ENCODE data around the gene CAPZB.

The CAPZB gene

DNA sequence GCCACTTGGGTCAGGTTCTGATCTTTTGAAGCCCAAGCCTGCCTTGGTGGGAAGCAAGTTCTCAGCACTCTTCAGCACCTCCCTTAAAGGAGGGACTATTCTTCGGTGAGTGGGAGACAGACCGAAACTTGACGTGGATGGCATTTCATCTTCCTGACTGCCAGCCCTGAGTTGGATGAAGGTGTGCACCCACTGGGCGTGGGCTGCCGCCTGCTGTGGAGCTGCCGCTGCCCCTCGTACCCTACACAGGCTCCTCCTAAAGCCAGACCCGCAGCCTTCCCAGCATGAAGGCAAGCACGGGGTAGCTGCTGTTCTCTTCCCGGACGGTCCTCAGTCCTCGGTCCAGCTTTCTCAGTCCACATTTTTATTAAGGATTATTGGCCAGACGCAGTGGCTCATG is 89.1 kb downstream of the CAPZB start:
- Histone ChIP-seq H3K9ac (ENCODE audit: low read length) (no peak overlapping the region), H3K9me3 (ENCODE audit: control insufficient read depth, low read depth, low read length) (no peaks in the 10 kb centered on the region), H3K4me1 (ENCODE audit: control insufficient read depth, low read depth, low read length) (peaks cover 20% of the 10 kb centered on the region), H3K27ac (ENCODE audit: low read length) (no peak overlapping the region), H3K36me3 (ENCODE audit: control insufficient read depth, low read depth, low read length) (no peaks in the 10 kb centered on the region), H3K4me3 (ENCODE audit: low read length) (no peak overlapping the region), H3K27me3 (ENCODE audit: control insufficient read depth, insufficient read depth, low read length) (no peaks in the 10 kb centered on the region)

DNA sequence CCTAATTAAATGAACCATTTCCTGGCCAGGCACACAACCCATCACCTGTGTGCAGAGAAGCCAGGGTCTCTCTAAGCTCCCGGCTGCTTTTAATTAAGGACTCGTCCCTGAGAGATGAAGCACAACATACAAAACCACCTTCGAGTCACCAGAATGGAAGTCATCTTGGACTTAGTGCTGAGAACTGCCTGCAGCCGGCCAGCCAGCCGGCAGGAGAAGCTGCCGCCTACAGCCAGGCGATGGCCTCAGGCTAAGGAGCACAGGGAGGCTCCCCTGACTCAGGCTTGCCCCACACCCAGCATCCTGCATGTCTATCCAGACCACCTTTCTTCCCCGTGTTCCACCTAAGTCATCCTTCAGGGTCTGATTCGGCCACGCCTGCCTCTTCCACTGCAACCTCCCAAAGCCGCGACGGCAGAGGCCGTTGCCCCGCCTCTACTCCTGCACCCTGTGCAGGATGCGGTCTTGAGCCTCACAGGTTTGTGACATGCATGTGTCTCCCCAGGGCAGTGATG is 89.6 kb downstream of the CAPZB start:
- Histone ChIP-seq H3K4me3 (ENCODE audit: low read length) (no peak overlapping the region), H3K36me3 (ENCODE audit: control insufficient read depth, low read depth, low read length) (no peaks in the 10 kb centered on the region), H3K9ac (ENCODE audit: low read length) (no peak overlapping the region), H3K4me1 (ENCODE audit: control insufficient read depth, low read depth, low read length) (peaks cover 15% of the 10 kb centered on the region), H3K27ac (ENCODE audit: low read length) (no peak overlapping the region), H3K9me3 (ENCODE audit: control insufficient read depth, low read depth, low read length) (no peaks in the 10 kb centered on the region), H3K27me3 (ENCODE audit: control insufficient read depth, insufficient read depth, low read length) (no peaks in the 10 kb centered on the region)

DNA sequence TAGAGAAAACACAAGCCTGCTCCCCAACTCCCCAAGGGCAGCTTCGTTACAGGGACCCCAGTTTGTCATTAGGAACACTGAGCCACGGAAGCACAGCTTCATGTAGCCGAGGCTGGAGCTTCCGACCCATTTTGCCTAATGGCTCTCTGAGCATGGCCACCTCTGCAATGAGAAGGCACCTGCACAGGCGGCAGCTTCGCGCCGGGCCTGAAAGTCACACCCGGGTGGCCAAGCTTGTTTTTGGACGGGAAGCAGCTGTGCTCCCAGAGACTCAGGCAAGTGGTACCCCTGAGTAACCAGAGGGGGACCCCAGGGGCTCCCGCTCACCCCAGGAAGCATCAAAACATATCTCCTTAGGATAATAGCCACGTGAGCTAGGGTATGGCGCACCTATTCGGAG is 92.3 kb downstream of the CAPZB start:
- Histone ChIP-seq H3K36me3 (ENCODE audit: control insufficient read depth, low read depth, low read length) (no peaks in the 10 kb centered on the region), H3K27ac (ENCODE audit: low read length) (no peak overlapping the region), H3K4me3 (ENCODE audit: low read length) (no peak overlapping the region), H3K9me3 (ENCODE audit: control insufficient read depth, low read depth, low read length) (no peaks in the 10 kb centered on the region), H3K9ac (ENCODE audit: low read length) (no peak overlapping the region), H3K27me3 (ENCODE audit: control insufficient read depth, insufficient read depth, low read length) (no peaks in the 10 kb centered on the region), H3K4me1 (ENCODE audit: control insufficient read depth, low read depth, low read length) (peaks cover 9% of the 10 kb centered on the region)

DNA sequence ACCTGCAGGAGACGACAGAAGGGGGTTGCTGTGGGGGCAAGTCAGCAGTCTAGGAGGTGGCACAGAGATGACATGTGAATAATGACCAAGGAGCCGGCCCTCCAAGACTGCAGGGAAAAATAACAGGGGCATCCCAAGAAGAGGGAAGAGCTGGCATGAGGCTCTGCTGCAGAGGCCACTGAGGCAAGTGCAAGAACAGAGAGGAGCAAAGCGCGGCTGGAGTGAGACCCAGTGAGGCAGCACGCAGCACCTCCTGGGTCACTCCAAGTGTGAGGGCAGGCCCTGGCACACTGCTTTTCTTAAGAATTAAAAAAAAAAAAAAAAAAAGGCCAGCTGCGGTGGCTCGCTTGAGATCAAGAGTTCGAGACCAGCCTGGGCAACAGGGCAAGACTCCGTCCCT is 93.1 kb downstream of the CAPZB start:
- peaks cover 9% of the 10 kb centered on the region for H3K4me1 ChIP-seq (ENCODE audit: control insufficient read depth, low read depth, low read length)
- H3K4me3 ChIP-seq (ENCODE audit: low read length), result no peak overlapping the region
- no peak overlapping the region for H3K27ac ChIP-seq (ENCODE audit: low read length)
- no peak overlapping the region for H3K9ac ChIP-seq (ENCODE audit: low read length)
- H3K36me3 ChIP-seq (ENCODE audit: control insufficient read depth, low read depth, low read length), result no peaks in the 10 kb centered on the region
- no peaks in the 10 kb centered on the region for H3K27me3 ChIP-seq (ENCODE audit: control insufficient read depth, insufficient read depth, low read length)
- no peaks in the 10 kb centered on the region for H3K9me3 ChIP-seq (ENCODE audit: control insufficient read depth, low read depth, low read length)

DNA sequence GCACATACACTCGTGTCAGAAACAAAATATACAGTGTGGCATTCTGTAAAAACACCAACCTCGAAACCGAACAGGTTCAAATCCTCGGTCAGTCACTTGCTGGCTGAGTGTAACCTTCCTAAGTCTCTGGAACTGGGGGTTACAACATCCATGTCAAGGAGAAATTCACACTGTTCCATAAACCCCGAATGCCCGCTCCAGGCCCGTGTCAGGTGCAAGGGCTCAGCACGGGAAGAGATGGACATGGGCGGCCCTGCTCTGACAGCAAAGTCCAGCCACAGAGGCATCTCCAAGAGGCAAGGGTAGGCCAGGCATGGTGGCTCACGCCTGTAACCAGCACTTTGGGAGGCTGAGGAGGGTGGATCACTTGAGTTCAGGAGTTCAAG is 93.8 kb downstream of the CAPZB start:
- no peak overlapping the region for H3K27ac ChIP-seq (ENCODE audit: low read length)
- H3K9ac ChIP-seq (ENCODE audit: low read length), result no peak overlapping the region

DNA sequence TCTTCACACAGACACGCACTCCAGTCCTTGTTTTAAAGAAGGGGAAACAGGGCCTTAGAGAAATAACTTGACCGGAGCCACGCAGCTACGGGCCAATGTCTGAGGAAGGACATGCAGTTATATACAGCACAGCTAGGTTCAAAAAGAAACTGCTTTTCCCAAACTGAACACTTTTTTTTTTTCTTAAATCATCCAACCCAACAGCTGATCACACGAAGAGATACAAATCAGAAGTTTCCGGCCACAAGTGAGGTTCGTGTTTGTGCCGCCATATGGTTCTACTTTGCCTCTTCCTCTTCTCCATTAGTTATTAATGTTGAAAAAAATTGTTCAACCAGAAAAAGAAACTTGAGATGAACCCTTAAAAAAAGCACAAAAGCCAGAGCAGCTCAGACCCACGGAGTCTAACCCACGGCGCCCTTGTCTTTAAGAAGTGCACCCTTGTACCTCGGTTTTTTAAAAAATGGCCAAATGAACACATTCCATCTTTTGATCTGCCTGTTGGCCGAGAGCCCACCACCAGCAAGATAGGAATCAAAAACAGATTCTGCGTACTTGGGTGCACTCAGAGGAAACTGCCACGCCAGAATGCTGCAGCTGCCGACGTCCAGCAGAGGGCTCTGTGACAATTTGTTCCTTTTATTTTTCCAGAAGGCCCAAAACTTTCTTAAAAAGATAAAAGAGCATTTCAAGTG is 94.3 kb downstream of the CAPZB start:
- H3K9me3 ChIP-seq (ENCODE audit: control insufficient read depth, low read depth, low read length), result no peaks in the 10 kb centered on the region
- peaks cover 1% of the 10 kb centered on the region for H3K36me3 ChIP-seq (ENCODE audit: control insufficient read depth, low read depth, low read length)
- H3K4me1 ChIP-seq (ENCODE audit: control insufficient read depth, low read depth, low read length), result peaks cover 9% of the 10 kb centered on the region
- no peak overlapping the region for H3K4me3 ChIP-seq (ENCODE audit: low read length)
- H3K9ac ChIP-seq (ENCODE audit: low read length), result no peak overlapping the region
- no peaks in the 10 kb centered on the region for H3K27me3 ChIP-seq (ENCODE audit: control insufficient read depth, insufficient read depth, low read length)
- no peak overlapping the region for H3K27ac ChIP-seq (ENCODE audit: low read length)

More for the DNA sequence above, 93.8 kb downstream of the CAPZB start:
- no peaks in the 10 kb centered on the region for H3K27me3 ChIP-seq (ENCODE audit: control insufficient read depth, insufficient read depth, low read length)
- no peaks in the 10 kb centered on the region for H3K9me3 ChIP-seq (ENCODE audit: control insufficient read depth, low read depth, low read length)
- H3K4me1 ChIP-seq (ENCODE audit: control insufficient read depth, low read depth, low read length), result peaks cover 9% of the 10 kb centered on the region
- H3K4me3 ChIP-seq (ENCODE audit: low read length), result no peak overlapping the region
- H3K36me3 ChIP-seq (ENCODE audit: control insufficient read depth, low read depth, low read length), result no peaks in the 10 kb centered on the region

DNA sequence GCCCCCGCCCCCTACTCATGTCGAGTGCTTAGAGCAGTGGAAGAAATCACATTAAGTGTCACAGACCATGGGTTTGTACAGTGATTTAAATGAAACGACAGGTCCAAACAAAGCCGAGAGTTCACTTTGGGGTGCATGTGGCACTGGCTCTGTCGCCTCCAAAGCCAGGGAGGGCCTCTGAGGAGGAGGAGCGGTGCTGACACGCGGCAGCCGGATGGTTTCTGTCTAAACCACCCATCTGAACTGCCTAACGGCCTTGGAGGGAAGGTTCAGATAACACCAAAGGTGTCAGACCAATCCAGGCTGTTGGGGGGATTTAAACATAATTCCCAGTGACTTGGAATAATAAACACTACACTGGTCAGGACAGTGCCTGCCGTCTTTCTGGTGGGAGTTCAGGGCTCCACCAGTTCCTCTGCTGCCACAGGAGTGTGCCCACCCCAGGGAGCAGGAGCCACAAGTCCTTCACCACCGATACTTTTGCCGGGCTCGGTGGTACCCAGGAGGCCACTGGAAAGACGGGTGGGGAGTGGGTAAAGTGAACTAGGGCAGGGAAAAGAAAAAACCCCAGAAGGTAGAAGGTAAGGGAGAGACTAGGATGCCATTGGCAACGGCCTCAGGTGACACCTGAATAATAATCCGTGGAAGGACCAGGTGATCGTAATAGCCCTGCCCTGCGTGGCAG is 95.0 kb downstream of the CAPZB start:
- H3K4me3 ChIP-seq (ENCODE audit: low read length), result no peak overlapping the region

DNA sequence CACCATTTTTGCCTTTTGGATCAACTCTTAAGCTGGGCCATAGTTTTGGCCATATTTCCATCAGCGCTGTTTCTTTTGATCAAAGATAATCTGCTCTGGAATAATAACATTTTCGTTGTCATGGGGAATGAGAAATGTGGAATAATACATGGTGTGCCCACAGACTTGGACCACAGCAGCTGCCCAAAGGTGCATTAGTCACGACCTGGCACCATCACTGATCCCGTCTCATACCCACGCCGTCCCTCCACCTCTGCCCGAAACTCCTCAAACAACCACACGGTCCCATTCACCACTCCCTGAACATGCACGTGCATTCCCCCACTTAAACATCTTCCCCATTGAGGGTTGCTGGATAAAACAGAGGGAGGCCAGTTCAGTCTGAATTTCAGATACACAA is 96.4 kb downstream of the CAPZB start:
- Histone ChIP-seq H3K4me3 (ENCODE audit: low read length) (no peak overlapping the region), H3K36me3 (ENCODE audit: control insufficient read depth, low read depth, low read length) (peaks cover 21% of the 10 kb centered on the region), H3K4me1 (ENCODE audit: control insufficient read depth, low read depth, low read length) (no peaks in the 10 kb centered on the region), H3K9ac (ENCODE audit: low read length) (no peak overlapping the region), H3K27me3 (ENCODE audit: control insufficient read depth, insufficient read depth, low read length) (no peaks in the 10 kb centered on the region), H3K27ac (ENCODE audit: low read length) (no peak overlapping the region), H3K9me3 (ENCODE audit: control insufficient read depth, low read depth, low read length) (no peaks in the 10 kb centered on the region)

More for the DNA sequence above, 95.0 kb downstream of the CAPZB start:
- no peaks in the 10 kb centered on the region for H3K27me3 ChIP-seq (ENCODE audit: control insufficient read depth, insufficient read depth, low read length)
- no peaks in the 10 kb centered on the region for H3K9me3 ChIP-seq (ENCODE audit: control insufficient read depth, low read depth, low read length)
- peaks cover 9% of the 10 kb centered on the region for H3K36me3 ChIP-seq (ENCODE audit: control insufficient read depth, low read depth, low read length)
- H3K9ac ChIP-seq (ENCODE audit: low read length), result no peak overlapping the region
- no peak overlapping the region for H3K27ac ChIP-seq (ENCODE audit: low read length)
- peaks cover 4% of the 10 kb centered on the region for H3K4me1 ChIP-seq (ENCODE audit: control insufficient read depth, low read depth, low read length)

DNA sequence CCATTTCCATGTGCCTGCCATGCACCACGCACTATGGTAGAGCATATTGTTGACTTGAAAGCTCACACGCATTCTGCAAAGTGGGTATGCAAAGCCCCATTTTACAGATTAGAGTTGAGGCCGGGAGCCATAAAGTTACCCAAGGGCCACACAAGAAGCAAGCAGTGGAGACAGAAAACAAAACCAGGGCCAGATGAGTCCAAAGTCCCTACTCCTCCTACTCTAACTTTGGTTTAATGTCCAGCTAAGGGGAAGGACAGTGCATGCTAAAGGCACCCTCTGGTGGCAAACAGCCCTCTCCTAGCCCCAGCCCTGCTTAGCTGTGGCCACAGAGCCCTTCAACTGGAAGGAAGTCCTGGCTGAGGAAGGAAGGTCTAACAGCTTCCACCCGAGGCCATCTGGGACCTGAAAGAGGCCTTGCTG is 98.3 kb downstream of the CAPZB start:
- Histone ChIP-seq H3K9ac (ENCODE audit: low read length) (no peak overlapping the region), H3K4me1 (ENCODE audit: control insufficient read depth, low read depth, low read length) (no peaks in the 10 kb centered on the region), H3K36me3 (ENCODE audit: control insufficient read depth, low read depth, low read length) (peaks cover 26% of the 10 kb centered on the region), H3K9me3 (ENCODE audit: control insufficient read depth, low read depth, low read length) (no peaks in the 10 kb centered on the region), H3K27ac (ENCODE audit: low read length) (no peak overlapping the region), H3K27me3 (ENCODE audit: control insufficient read depth, insufficient read depth, low read length) (no peaks in the 10 kb centered on the region), H3K4me3 (ENCODE audit: low read length) (no peak overlapping the region)

DNA sequence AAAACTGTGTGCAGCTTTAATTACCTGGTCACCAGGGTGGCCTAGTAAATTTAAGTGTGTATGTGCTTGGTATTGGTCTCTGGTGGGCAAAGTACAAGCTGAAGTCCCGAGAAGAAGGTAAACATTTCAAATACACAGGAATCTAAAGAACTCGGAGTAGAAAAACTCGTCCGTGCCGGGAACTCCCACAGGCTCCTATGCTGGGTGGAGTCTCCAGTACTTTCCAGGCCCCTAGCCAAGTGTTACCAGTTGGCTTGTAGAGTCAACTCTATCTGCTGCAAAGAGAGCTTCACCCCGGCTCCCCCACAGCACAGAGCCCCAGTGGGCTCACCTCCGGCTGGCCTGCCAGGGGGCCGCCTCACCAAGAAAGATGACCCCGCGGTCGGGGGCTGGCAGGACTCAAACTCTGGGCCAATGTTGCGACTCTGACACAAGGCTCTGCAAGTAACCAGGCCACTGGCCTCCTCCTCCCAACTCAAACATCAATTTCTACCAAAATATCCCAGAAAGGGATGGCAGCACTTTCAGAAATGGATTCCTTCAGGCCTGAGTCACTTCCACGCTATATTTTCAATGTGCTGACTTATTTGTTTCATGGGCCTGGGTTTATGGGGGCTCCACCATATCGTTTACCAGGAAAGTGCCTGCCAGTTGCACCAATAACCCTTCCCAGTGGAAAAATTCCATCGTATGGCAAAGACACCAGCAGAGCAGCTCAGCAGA is 99.3 kb downstream of the CAPZB start:
- no peak overlapping the region for H3K27ac ChIP-seq (ENCODE audit: low read length)
- H3K9ac ChIP-seq (ENCODE audit: low read length), result no peak overlapping the region
- H3K9me3 ChIP-seq (ENCODE audit: control insufficient read depth, low read depth, low read length), result no peaks in the 10 kb centered on the region
- H3K4me3 ChIP-seq (ENCODE audit: low read length), result no peak overlapping the region
- H3K4me1 ChIP-seq (ENCODE audit: control insufficient read depth, low read depth, low read length), result no peaks in the 10 kb centered on the region
- H3K27me3 ChIP-seq (ENCODE audit: control insufficient read depth, insufficient read depth, low read length), result no peaks in the 10 kb centered on the region
- H3K36me3 ChIP-seq (ENCODE audit: control insufficient read depth, low read depth, low read length), result peaks cover 28% of the 10 kb centered on the region

DNA sequence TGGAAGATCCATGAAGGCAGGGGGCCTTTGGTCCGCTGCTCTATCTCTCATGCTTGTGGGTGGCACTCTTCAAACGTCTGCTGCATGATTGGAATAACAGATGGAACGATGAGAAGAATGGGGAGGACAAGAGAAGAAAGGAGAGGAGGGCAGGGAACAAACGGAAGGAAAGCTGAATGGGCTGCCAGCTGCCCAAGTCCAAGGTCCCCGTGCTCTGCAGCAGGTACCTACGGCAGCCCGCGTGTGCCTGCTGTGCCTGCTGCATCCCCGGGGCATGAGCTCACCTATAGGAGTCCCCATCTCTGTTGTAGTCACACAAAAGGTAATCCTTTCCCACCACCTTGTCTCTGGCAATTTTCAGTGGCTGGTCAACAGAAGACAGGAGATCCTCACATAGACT is 100.1 kb downstream of the CAPZB start:
- H3K27me3 ChIP-seq (ENCODE audit: control insufficient read depth, insufficient read depth, low read length), result no peaks in the 10 kb centered on the region
- no peak overlapping the region for H3K4me3 ChIP-seq (ENCODE audit: low read length)
- H3K9me3 ChIP-seq (ENCODE audit: control insufficient read depth, low read depth, low read length), result no peaks in the 10 kb centered on the region
- no peak overlapping the region for H3K9ac ChIP-seq (ENCODE audit: low read length)
- no peaks in the 10 kb centered on the region for H3K4me1 ChIP-seq (ENCODE audit: control insufficient read depth, low read depth, low read length)
- peaks cover 28% of the 10 kb centered on the region for H3K36me3 ChIP-seq (ENCODE audit: control insufficient read depth, low read depth, low read length)
- H3K27ac ChIP-seq (ENCODE audit: low read length), result no peak overlapping the region

Data from iPS-18a (cell line).